Kidney capillary endothelial cell (primary cell): ENCODE results near the gene CUL4A.
"Not testable (repeated sequence)": the region's sequence is repeated elsewhere in the genome, so short reads cannot be mapped to it uniquely, and the experiment has no call there.

ENCODE experiments used
- DNase-seq: peaks from one replicate; pipeline ENCODE4 v3.0.0-alpha.2; 2018; ENCODE audit warnings: low spot score

CUL4A gene

GRCh38 chr13:113292021-113292862 is 82.8 kb downstream of the CUL4A start:
- no peak for DNase-seq

- no peak for DNase-seq
Observed at GRCh38 chr13:113293686-113294085, 84.3 kb downstream of the CUL4A start.

- DNase-seq = no peak
Observed at GRCh38 chr13:113295776-113296175, 86.4 kb downstream of the CUL4A start.

- peak; percentile 95 for DNase-seq
Observed at GRCh38 chr13:113296823-113297369, 87.5 kb downstream of the CUL4A start, which contains the start of gene LAMP1. TSS of gene LAMP1 (plus strand) at chr13:113297239. CDS start at chr13:113297435, 196 bp downstream.

- no peak for DNase-seq
Observed at GRCh38 chr13:113297370-113298042, 88.1 kb downstream of the CUL4A start.

GRCh38 chr13:113298043-113298945 is 88.9 kb downstream of the CUL4A start:
- no peak for DNase-seq

GRCh38 chr13:113299951-113300350 is 90.5 kb downstream of the CUL4A start:
- DNase-seq = no peak

- no peak for DNase-seq
Observed at GRCh38 chr13:113302986-113303385, 93.6 kb downstream of the CUL4A start.

GRCh38 chr13:113304121-113304520 is 94.7 kb downstream of the CUL4A start:
- no peak for DNase-seq

- DNase-seq = no peak
Observed at GRCh38 chr13:113305208-113305607, 95.8 kb downstream of the CUL4A start.

- no peak for DNase-seq
Observed at GRCh38 chr13:113307491-113307890, 98.1 kb downstream of the CUL4A start.

GRCh38 chr13:113309473-113309872 is 100.1 kb downstream of the CUL4A start:
- DNase-seq = no peak

GRCh38 chr13:113314112-113314511 is 104.7 kb downstream of the CUL4A start:
- DNase-seq = not testable (repeated sequence)

GRCh38 chr13:113314895-113315470 is 105.6 kb downstream of the CUL4A start:
- not testable (repeated sequence) for DNase-seq

GRCh38 chr13:113315992-113316391 is 106.6 kb downstream of the CUL4A start:
- no peak for DNase-seq
